Chondrocyte (in vitro differentiated cells): ENCODE measurements around the gene DAG1. TPM values are rescaled to one million over a fixed set of nuclear protein-coding genes. Genes with fewer than 3 reads are reported as not detected.
A peak's percentile ranks its signal among the peaks of the same experiment; 100 is the strongest.

ENCODE experiments used
- DNase-seq: peaks from one replicate; pipeline ENCODE4 v3.0.0; 2021; ENCODE audit warnings: mixed read lengths, low spot score
- H3K27ac Mint-ChIP-seq: one replicate; pipeline ENCODE4 v1.8.0; 2021; ENCODE audit warnings: mild to moderate bottlenecking, moderate library complexity, mixed read lengths; ENCODE audit not compliant: unreplicated experiment
- H3K27me3 Mint-ChIP-seq: 2 replicates; pipeline ENCODE4 v1.8.0; 2021; ENCODE audit warnings: low read depth, mixed read lengths
- H3K36me3 Mint-ChIP-seq: 2 replicates; pipeline ENCODE4 v1.8.0; 2021; ENCODE audit warnings: low read depth, mixed read lengths
- H3K4me1 Mint-ChIP-seq: 2 replicates; pipeline ENCODE4 v1.8.0; 2021; ENCODE audit warnings: low read depth, mild to moderate bottlenecking, mixed read lengths
- H3K4me3 Mint-ChIP-seq: one replicate; pipeline ENCODE4 v1.8.0; 2021; ENCODE audit warnings: mild to moderate bottlenecking, moderate library complexity, mixed read lengths; ENCODE audit not compliant: unreplicated experiment
- H3K9me3 Mint-ChIP-seq: 2 replicates; pipeline ENCODE4 v1.8.0; 2021; ENCODE audit warnings: low read depth, mixed read lengths
- total RNA-seq: library from RNA; stranded (reverse); gene quantifications from 3 replicates; pipeline ENCODE4 v1.2.1, GENCODE V29; 2021
- TF ChIP-seq, protein P1 (sequence below): fragments of 200-600 bp; sonication (generic); IDR thresholded peaks from 2 replicates; pipeline ENCODE4 v1.5.0; 2021; ENCODE audit warnings: antibody characterized with exemption, mild to moderate bottlenecking, moderate library complexity

The DAG1 gene
- total RNA-seq, 1 donor from 2014 or later = 156 TPM

DNA sequence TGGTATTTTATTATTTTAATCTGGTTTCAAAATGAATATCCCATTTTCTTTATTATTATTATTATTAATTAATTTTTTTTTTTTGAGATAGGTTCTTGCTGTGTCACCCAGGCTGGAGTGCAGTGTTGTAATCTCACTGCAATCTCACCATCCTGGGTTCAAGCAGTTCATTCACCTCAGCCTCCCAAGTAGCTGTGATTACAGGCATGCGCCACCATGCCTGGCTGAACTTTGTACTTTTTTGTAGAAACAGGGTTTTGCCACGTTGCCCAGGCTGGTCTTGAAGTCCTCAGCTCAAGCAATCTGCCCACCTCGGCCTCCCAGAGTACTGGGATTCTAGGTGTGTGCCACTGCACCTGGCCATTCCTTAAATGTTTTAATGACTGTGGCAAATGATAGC is 28.6 kb downstream of the DAG1 start:
- Mint-ChIP-seq H3K27ac (no peak overlapping the region), H3K27me3 (no peaks in the 10 kb centered on the region), H3K4me3 (no peak overlapping the region), H3K36me3 (peaks cover 5% of the 10 kb centered on the region), H3K9me3 (no peaks in the 10 kb centered on the region), H3K4me1 (peaks cover 47% of the 10 kb centered on the region)
- TF ChIP-seq, protein P1, sequence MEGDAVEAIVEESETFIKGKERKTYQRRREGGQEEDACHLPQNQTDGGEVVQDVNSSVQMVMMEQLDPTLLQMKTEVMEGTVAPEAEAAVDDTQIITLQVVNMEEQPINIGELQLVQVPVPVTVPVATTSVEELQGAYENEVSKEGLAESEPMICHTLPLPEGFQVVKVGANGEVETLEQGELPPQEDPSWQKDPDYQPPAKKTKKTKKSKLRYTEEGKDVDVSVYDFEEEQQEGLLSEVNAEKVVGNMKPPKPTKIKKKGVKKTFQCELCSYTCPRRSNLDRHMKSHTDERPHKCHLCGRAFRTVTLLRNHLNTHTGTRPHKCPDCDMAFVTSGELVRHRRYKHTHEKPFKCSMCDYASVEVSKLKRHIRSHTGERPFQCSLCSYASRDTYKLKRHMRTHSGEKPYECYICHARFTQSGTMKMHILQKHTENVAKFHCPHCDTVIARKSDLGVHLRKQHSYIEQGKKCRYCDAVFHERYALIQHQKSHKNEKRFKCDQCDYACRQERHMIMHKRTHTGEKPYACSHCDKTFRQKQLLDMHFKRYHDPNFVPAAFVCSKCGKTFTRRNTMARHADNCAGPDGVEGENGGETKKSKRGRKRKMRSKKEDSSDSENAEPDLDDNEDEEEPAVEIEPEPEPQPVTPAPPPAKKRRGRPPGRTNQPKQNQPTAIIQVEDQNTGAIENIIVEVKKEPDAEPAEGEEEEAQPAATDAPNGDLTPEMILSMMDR = no peak
- DNase-seq = no peak

GRCh38 chr3:49500205-49500731 is 30.2 kb downstream of the DAG1 start:
- peak overlapping the region; percentile 94 for H3K27ac Mint-ChIP-seq
- H3K27me3 Mint-ChIP-seq = no peaks in the 10 kb centered on the region
- no peak for DNase-seq
- H3K4me3 Mint-ChIP-seq = peak overlapping the region; percentile 56
- TF ChIP-seq, protein P1 = no peak
- no peaks in the 10 kb centered on the region for H3K9me3 Mint-ChIP-seq
- H3K4me1 Mint-ChIP-seq = peaks cover 36% of the 10 kb centered on the region
- H3K36me3 Mint-ChIP-seq = peaks cover 5% of the 10 kb centered on the region

- TF ChIP-seq, protein P1 = no peak
- DNase-seq = no peak
- Mint-ChIP-seq H3K27me3 (no peaks in the 10 kb centered on the region), H3K27ac (peak overlapping the region; percentile 94), H3K36me3 (peaks cover 5% of the 10 kb centered on the region), H3K4me1 (peaks cover 36% of the 10 kb centered on the region), H3K4me3 (peak overlapping the region; percentile 56), H3K9me3 (no peaks in the 10 kb centered on the region)
Observed at GRCh38 chr3:49500732-49501609, 30.9 kb downstream of the DAG1 start.

GRCh38 chr3:49501842-49502241 is 31.8 kb downstream of the DAG1 start:
- TF ChIP-seq, protein P1 = no peak
- Mint-ChIP-seq H3K27me3 (no peaks in the 10 kb centered on the region), H3K4me1 (peaks cover 36% of the 10 kb centered on the region), H3K9me3 (no peaks in the 10 kb centered on the region), H3K27ac (peak overlapping the region; percentile 94), H3K4me3 (no peak overlapping the region), H3K36me3 (peaks cover 5% of the 10 kb centered on the region)
- no peak for DNase-seq

DNA sequence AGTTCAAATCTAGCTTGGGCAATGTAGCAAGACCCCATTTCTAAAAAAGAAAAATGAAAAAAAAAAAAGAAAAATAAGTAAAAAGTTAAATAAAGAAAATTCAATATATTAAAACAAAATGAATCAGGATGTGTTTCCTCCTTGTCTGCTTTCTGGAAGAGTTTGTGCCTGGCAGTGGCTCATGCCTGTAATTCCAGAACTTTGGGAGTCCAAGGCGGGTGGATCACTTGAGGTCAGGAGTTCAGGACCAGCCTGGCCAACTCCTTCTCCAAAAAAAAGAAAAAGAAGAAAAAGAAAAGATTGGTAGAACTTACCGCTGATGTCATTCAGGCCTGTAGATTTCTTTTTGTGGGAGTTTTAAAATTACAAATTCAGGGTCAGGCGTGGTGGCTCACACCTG is 36.8 kb downstream of the DAG1 start:
- Mint-ChIP-seq H3K36me3 (peaks cover 9% of the 10 kb centered on the region), H3K27ac (no peak overlapping the region), H3K27me3 (no peaks in the 10 kb centered on the region), H3K9me3 (no peaks in the 10 kb centered on the region), H3K4me3 (no peak overlapping the region), H3K4me1 (peaks cover 5% of the 10 kb centered on the region)
- TF ChIP-seq, protein P1 = no peak
- DNase-seq = no peak
